Uterus (tissue), 2 donors: ENCODE measurements around the gene TAF8.

Experiments used
- POLR2A ChIP-seq, 2 donors: fragments of 450-650 bp; IDR thresholded peaks; one replicate each; pipeline ENCODE4 v1.6.1; 2016; ENCODE audit warnings: antibody characterized with exemption in 2 of 2, mild to moderate bottlenecking in 1 of 2, moderate library complexity in 1 of 2
- TF ChIP-seq, protein P1 (sequence below), 4 experiments: fragments of 200-600 bp in 2 of 4; fragments of 450-650 bp in 2 of 4; sonication (generic) in 2 of 4; IDR thresholded peaks; one replicate each; pipeline ENCODE4 v1.5.1; 2016 to 2019; ENCODE audit warnings: antibody characterized with exemption in 4 of 4, mild to moderate bottlenecking in 2 of 4, moderate library complexity in 1 of 4

- TF ChIP-seq, protein P1, sequence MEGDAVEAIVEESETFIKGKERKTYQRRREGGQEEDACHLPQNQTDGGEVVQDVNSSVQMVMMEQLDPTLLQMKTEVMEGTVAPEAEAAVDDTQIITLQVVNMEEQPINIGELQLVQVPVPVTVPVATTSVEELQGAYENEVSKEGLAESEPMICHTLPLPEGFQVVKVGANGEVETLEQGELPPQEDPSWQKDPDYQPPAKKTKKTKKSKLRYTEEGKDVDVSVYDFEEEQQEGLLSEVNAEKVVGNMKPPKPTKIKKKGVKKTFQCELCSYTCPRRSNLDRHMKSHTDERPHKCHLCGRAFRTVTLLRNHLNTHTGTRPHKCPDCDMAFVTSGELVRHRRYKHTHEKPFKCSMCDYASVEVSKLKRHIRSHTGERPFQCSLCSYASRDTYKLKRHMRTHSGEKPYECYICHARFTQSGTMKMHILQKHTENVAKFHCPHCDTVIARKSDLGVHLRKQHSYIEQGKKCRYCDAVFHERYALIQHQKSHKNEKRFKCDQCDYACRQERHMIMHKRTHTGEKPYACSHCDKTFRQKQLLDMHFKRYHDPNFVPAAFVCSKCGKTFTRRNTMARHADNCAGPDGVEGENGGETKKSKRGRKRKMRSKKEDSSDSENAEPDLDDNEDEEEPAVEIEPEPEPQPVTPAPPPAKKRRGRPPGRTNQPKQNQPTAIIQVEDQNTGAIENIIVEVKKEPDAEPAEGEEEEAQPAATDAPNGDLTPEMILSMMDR (IDR thresholded peaks at IDR 0.05): no peak
- TF ChIP-seq POLR2A (IDR thresholded peaks at IDR 0.05): no peak
Observed at GRCh38 chr6:42088101-42088591, 37.8 kb downstream of the TAF8 start.
